ENCODE measurements around the gene FTO.

FTO gene

GRCh38 chr16:54193665-54194333 lies 489.8 kb downstream of the FTO start:
- DNase-seq, result peak; percentile 81

GRCh38 chr16:54194334-54194743 lies 490.4 kb downstream of the FTO start:
- no peak for DNase-seq

- no peak for DNase-seq
Measured at GRCh38 chr16:54197758-54198157, 493.8 kb downstream of the FTO start.

GRCh38 chr16:54199487-54200160 lies 495.7 kb downstream of the FTO start:
- no peak for DNase-seq

GRCh38 chr16:54200161-54200534 lies 496.2 kb downstream of the FTO start:
- no peak for DNase-seq

- DNase-seq, result no peak
Measured at GRCh38 chr16:54200720-54201119, 496.8 kb downstream of the FTO start.

- DNase-seq, result no peak
Measured at GRCh38 chr16:54201200-54201599, 497.2 kb downstream of the FTO start.

Data from NCI-H1436 (cell line).